ENCODE data around the gene ATE1.
"Not testable (repeated sequence)": the region's sequence is repeated elsewhere in the genome, so short reads cannot be mapped to it uniquely, and the experiment has no call there.

The ATE1 gene

DNA sequence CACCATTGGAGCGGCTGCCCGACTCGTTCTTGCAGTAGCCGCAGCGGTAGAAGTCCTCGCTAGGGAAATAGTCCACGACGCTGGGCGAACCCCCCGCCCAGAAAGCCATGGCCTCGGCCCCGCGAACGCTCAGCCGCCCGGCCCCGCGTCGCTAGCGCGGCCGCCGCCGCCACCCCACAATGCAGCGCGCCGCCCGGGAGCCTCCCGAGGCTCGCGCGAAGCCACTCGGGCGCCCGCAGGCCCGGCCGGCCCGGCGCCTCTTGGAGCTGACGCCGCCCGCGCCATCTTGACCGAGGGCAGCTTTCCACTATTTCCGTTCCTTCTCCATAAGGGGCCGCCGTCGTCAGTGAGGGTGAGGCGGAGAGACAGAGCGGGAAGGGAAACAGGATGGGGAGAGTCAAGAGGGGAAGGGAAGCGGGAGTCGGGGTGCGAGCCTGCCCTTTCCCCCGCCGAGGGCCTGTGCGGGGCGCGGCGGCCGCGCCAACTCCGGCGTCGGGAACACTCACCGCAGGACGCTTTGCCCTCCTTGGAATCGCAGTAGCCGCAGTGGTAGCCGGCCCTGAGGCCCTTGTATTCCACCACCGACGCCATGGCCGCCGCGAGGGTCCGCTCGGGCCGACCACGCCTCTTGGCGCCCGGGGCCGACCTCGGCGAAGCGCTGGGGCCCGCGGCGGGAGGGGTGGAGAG is at the start of gene ATE1:
Gene ATE1 (minus strand): TSS at position 191 of the 687 bp plus-strand sequence. CDS start 82 bp downstream, at position 109.
- ChIA-PET POLR2A (interaction anchor here (0.7 kb wide), 1 partner anchor 9 kb away, joined by 4 read pairs; no protein-coding TSS in a partner anchor), CTCF (no interaction called here)
- TF ChIP-seq, protein P1, sequence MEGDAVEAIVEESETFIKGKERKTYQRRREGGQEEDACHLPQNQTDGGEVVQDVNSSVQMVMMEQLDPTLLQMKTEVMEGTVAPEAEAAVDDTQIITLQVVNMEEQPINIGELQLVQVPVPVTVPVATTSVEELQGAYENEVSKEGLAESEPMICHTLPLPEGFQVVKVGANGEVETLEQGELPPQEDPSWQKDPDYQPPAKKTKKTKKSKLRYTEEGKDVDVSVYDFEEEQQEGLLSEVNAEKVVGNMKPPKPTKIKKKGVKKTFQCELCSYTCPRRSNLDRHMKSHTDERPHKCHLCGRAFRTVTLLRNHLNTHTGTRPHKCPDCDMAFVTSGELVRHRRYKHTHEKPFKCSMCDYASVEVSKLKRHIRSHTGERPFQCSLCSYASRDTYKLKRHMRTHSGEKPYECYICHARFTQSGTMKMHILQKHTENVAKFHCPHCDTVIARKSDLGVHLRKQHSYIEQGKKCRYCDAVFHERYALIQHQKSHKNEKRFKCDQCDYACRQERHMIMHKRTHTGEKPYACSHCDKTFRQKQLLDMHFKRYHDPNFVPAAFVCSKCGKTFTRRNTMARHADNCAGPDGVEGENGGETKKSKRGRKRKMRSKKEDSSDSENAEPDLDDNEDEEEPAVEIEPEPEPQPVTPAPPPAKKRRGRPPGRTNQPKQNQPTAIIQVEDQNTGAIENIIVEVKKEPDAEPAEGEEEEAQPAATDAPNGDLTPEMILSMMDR (IDR thresholded peaks at IDR 0.05; ENCODE audit: control extremely low read depth, extremely low read depth, low read depth, missing control alignments), result no peak
- peak; percentile 93 for DNase-seq (ENCODE audit: extremely low spot score)

DNA sequence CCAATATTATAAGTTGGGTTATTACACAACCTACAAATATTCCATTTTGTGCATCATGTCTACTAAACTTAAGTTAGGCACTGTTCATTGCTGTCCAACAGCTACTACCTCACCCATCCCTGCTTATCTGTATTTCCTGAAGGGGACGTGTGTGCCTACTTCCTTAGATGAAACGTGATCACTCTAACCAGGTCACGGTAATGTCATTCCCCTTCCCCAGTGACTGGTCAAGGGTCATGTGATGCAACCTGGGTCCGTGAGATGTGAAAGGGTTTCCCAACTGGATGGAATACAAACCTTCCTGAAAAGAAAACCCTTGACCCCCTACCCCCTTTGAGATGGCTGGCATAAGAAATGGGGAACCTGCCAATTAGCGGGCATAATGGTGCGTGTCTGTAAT is 48.8 kb upstream of the ATE1 start:
- CTCF ChIA-PET, result interaction anchor here (0.6 to 1.5 kb wide), 2 partner anchors 909 to 1554 kb away, joined by 3 to 5 read pairs; no protein-coding TSS in a partner anchor
- POLR2A ChIA-PET, result no interaction called here
- TF ChIP-seq, protein P1 (IDR thresholded peaks at IDR 0.05; ENCODE audit: control extremely low read depth, extremely low read depth, low read depth, missing control alignments), result no peak
- DNase-seq (ENCODE audit: extremely low spot score), result no peak

DNA sequence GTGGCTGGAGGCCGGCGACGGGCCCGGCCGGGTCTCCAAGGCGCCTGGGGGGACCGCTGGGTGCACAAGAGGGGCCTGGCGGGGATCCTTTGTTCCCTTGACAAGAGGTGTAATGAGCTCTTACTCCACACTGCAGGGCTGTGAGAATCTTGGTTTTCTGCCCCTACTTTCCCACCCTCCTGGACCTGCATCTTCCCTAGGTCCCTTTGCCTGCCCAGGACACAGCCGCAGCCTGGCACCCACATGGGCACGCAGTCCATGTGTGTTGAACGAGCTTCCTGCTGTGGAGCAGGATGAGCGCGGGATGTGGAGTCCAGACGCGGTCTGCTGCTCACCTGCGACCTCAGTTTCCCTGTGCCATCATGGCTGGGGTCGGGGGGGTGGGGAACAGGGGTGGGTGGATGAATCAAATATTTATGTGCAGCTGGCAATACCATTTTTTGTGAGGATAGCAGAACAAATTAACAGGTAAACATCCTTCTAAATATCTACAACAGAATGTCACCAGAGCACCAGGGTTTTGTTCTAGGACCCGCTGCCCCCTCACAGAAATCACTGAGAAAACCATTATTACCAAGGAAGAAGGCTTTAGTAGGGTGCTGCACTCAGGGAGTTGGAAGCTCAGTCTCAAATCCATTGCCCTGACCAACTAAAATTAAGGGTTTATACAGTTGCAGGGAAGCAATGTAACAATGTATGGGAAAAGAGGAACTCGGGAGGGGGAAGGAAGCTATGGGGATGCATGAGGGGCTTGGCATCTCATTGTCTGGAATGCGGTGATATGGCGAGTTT is 47.7 kb upstream of the ATE1 start:
- CTCF ChIA-PET, result interaction anchor here (1.0 to 1.6 kb wide), 2 partner anchors 8 to 13 kb away, joined by 5 to 8 read pairs; no protein-coding TSS in a partner anchor
- no peak for DNase-seq (ENCODE audit: extremely low spot score)
- TF ChIP-seq, protein P1 (IDR thresholded peaks at IDR 0.05; ENCODE audit: control extremely low read depth, extremely low read depth, low read depth, missing control alignments), result peak; percentile 81
- POLR2A ChIA-PET, result no interaction called here

GRCh38 chr10:121974535-121975294 is 46.9 kb upstream of the ATE1 start, which contains the start of gene NSMCE4A:
NSMCE4A (minus strand) TSS chr10:121975217; CDS start chr10:121975165, 52 bp downstream.
- CTCF ChIA-PET, result interaction anchor here (1.0 to 1.6 kb wide), 3 partner anchors 9 to 12 kb away, joined by 3 to 8 read pairs (median 5); no protein-coding TSS in a partner anchor
- DNase-seq (ENCODE audit: extremely low spot score), result peak; percentile 91

GRCh38 chr10:121974019-121974534 is 46.2 kb upstream of the ATE1 start:
- POLR2A ChIA-PET, result no interaction called here
- TF ChIP-seq, protein P1 (IDR thresholded peaks at IDR 0.05; ENCODE audit: control extremely low read depth, extremely low read depth, low read depth, missing control alignments), result no peak
- DNase-seq (ENCODE audit: extremely low spot score), result no peak
- CTCF ChIA-PET, result interaction anchor here (1.2 kb wide), 1 partner anchor 12 kb away, joined by 3 read pairs; no protein-coding TSS in a partner anchor

More at GRCh38 chr10:121974535-121975294, 46.9 kb upstream of the ATE1 start, which contains the start of gene NSMCE4A:
- POLR2A ChIA-PET, result no interaction called here
- TF ChIP-seq, protein P1 (IDR thresholded peaks at IDR 0.05; ENCODE audit: control extremely low read depth, extremely low read depth, low read depth, missing control alignments), result no peak

DNA sequence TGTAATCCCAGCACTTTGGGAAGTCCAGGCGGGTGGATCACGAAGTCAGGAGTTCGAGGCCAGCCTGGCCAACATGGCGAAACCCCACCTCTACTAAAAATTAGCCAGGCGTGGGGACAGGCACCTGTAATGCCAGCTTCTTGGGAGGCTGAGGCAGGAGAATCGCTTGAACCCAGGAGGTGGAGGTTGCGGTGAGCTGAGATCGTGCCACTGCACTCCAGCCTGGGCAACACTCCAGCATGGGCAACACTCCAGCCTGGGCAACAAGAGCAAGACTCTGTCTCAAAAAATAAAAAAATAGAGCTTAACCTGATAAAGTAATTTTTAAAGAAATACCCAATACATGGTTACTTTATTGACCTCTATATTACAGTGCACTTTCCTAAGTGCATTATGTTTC is 41.3 kb upstream of the ATE1 start:
- CTCF ChIA-PET; POLR2A ChIA-PET; DNase-seq (ENCODE audit: extremely low spot score): not testable (repeated sequence)

Data from GM10248 (cell line).